A673 (cell line): Measurements from ENCODE around the gene POLR3A.

Experiments used
- EZH2 ChIP-seq: fragments of 200-600 bp; sonication (generic); IDR thresholded peaks from 2 replicates; pipeline ENCODE4 v1.6.1; 2017; ENCODE audit warnings: borderline replicate concordance, low read depth, mild to moderate bottlenecking, mixed read lengths, antibody characterized with exemption, low read length; ENCODE audit not compliant: poor library complexity, severe bottlenecking
- TF ChIP-seq, protein P1 (sequence below): fragments of 300-800, 200-600 bp; sonication (generic); conservative IDR thresholded peaks from 2 replicates; pipeline ENCODE4 v1.5.1; 2017; ENCODE audit warnings: low read depth, mild to moderate bottlenecking, antibody characterized with exemption, low read length, moderate library complexity, mixed read lengths

- TF ChIP-seq, protein P1, sequence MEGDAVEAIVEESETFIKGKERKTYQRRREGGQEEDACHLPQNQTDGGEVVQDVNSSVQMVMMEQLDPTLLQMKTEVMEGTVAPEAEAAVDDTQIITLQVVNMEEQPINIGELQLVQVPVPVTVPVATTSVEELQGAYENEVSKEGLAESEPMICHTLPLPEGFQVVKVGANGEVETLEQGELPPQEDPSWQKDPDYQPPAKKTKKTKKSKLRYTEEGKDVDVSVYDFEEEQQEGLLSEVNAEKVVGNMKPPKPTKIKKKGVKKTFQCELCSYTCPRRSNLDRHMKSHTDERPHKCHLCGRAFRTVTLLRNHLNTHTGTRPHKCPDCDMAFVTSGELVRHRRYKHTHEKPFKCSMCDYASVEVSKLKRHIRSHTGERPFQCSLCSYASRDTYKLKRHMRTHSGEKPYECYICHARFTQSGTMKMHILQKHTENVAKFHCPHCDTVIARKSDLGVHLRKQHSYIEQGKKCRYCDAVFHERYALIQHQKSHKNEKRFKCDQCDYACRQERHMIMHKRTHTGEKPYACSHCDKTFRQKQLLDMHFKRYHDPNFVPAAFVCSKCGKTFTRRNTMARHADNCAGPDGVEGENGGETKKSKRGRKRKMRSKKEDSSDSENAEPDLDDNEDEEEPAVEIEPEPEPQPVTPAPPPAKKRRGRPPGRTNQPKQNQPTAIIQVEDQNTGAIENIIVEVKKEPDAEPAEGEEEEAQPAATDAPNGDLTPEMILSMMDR, result no peak
- TF ChIP-seq EZH2, result no peak
Measured at GRCh38 chr10:77967611-77968022, 61.7 kb downstream of the POLR3A start.
